IMR-90 (cell line): ENCODE measurements around the gene MAPK8IP3. TPM values are rescaled to one million over a fixed set of nuclear protein-coding genes. Genes with fewer than 3 reads are reported as not detected.

Experiments used
- ATAC-seq: fragments of 200-7000 bp; cut with Tn5 transposase; 2 replicates; pipeline ENCODE4 v1.9.1; 2020; ENCODE audit warnings: low read depth, mild to moderate bottlenecking, moderate library complexity
- BruUV-seq: library from RNA; stranded (reverse); fragments of 400-500 nt; replicated peaks from 2 replicates; lab custom pipeline; 2021; lab: Mats Ljungman, UMichigan
- CTCF ChIA-PET: fragments of 300-600 bp; formaldehyde crosslinking; extraction: SDS; loops from one replicate; lab custom pipeline; 2021; ENCODE audit warnings: antibody characterized with exemption; lab: Yijun Ruan, JAX
- POLR2A ChIA-PET: fragments of 300-600 bp; sonication (Branson Sonifier 250); formaldehyde crosslinking; loops from one replicate; lab custom pipeline; 2022; ENCODE audit warnings: antibody characterized with exemption; ENCODE audit not compliant: unreplicated experiment; lab: Charles Lee
- DNase-seq: peaks from one replicate; pipeline ENCODE4 v3.0.0; 2013
- H2AFZ ChIP-seq: replicated peaks from 2 replicates; pipeline ENCODE3; 2013; ENCODE audit warnings: low read length, mild to moderate bottlenecking; ENCODE audit not compliant: poor library complexity
- H2AK5ac ChIP-seq: 2 replicates; pipeline ENCODE4 v1.6.1; 2013; ENCODE audit warnings: low read depth, low read length, inconsistent platforms
- H2AK9ac ChIP-seq: replicated peaks from 2 replicates; pipeline ENCODE3; 2013; ENCODE audit warnings: mild to moderate bottlenecking, low read depth, low read length, moderate library complexity; ENCODE audit not compliant: poor library complexity
- H2BK120ac ChIP-seq: 2 replicates; pipeline ENCODE4 v1.6.1; 2013; ENCODE audit warnings: low read depth, low read length, inconsistent platforms
- H2BK15ac ChIP-seq: 3 replicates; pipeline ENCODE4 v1.6.1; 2013; ENCODE audit warnings: low read depth, low read length, inconsistent platforms
- H2BK20ac ChIP-seq: 2 replicates; pipeline ENCODE4 v1.6.1; 2013; ENCODE audit warnings: low read depth, mild to moderate bottlenecking, inconsistent platforms, low read length, moderate library complexity
- H2BK5ac ChIP-seq: 2 replicates; pipeline ENCODE4 v1.6.1; 2013; ENCODE audit warnings: mild to moderate bottlenecking, low read depth, low read length, inconsistent platforms; ENCODE audit not compliant: poor library complexity, severe bottlenecking
- H3K14ac ChIP-seq: replicated peaks from 2 replicates; pipeline ENCODE4 v1.6.1; 2013; ENCODE audit warnings: low read depth, low read length, inconsistent platforms
- H3K18ac ChIP-seq: 2 replicates; pipeline ENCODE4 v1.6.1; 2013; ENCODE audit warnings: low read depth, low read length, control low read depth
- H3K23ac ChIP-seq: 2 replicates; pipeline ENCODE4 v1.6.1; 2013; ENCODE audit warnings: low read depth, low read length, inconsistent platforms
- H3K27ac ChIP-seq: 2 replicates; pipeline ENCODE4 v1.5.1; 2013; ENCODE audit warnings: mild to moderate bottlenecking, control low read depth, low read length; ENCODE audit not compliant: insufficient read depth
- H3K27me3 ChIP-seq: 2 replicates; pipeline ENCODE4 v1.6.1; 2013; ENCODE audit warnings: low read length; ENCODE audit not compliant: control insufficient read depth, insufficient read depth
- H3K36me3 ChIP-seq: 2 replicates; pipeline ENCODE4 v1.6.1; 2013; ENCODE audit warnings: low read length, mixed read lengths; ENCODE audit not compliant: control insufficient read depth, insufficient read depth
- H3K4ac ChIP-seq: 2 replicates; pipeline ENCODE4 v1.6.1; 2013; ENCODE audit warnings: low read depth, low read length, inconsistent platforms
- H3K4me1 ChIP-seq: 2 replicates; pipeline ENCODE4 v1.6.1; 2013; ENCODE audit warnings: low read length, mixed read lengths; ENCODE audit not compliant: control insufficient read depth, insufficient read depth
- H3K4me2 ChIP-seq: 2 replicates; pipeline ENCODE4 v1.6.1; 2013; ENCODE audit warnings: low read depth, mild to moderate bottlenecking, control low read depth, low read length, moderate library complexity
- H3K4me3 ChIP-seq: 2 replicates; pipeline ENCODE4 v1.5.1; 2013; ENCODE audit warnings: low read depth, mild to moderate bottlenecking, control low read depth, low read length, moderate library complexity; ENCODE audit not compliant: insufficient read depth
- H3K56ac ChIP-seq: 2 replicates; pipeline ENCODE4 v1.6.1; 2013; ENCODE audit warnings: low read length, inconsistent platforms; ENCODE audit not compliant: insufficient read depth; ENCODE audit errors: extremely low read depth
- H3K79me1 ChIP-seq, 2 experiments: 2 replicates each; pipeline ENCODE4 v1.6.1; 2013; ENCODE audit warnings: low read length in 2 of 2, inconsistent platforms in 1 of 2, low read depth in 1 of 2
- H3K9ac ChIP-seq: 2 replicates; pipeline ENCODE4 v1.6.1; 2013; ENCODE audit warnings: low read depth, low read length, control low read depth
- H3K9me1 ChIP-seq: 2 replicates; pipeline ENCODE4 v1.6.1; 2013; ENCODE audit warnings: low read length, inconsistent platforms; ENCODE audit not compliant: insufficient read depth
- H3K9me3 ChIP-seq: 2 replicates; pipeline ENCODE4 v1.6.1; 2013; ENCODE audit warnings: low read length; ENCODE audit not compliant: control insufficient read depth, insufficient read depth
- H4K20me1 ChIP-seq: 2 replicates; pipeline ENCODE4 v1.6.1; 2013; ENCODE audit warnings: low read length, inconsistent platforms; ENCODE audit not compliant: insufficient read depth
- H4K5ac ChIP-seq: 2 replicates; pipeline ENCODE4 v1.6.1; 2013; ENCODE audit warnings: mild to moderate bottlenecking, low read depth, low read length, control low read depth
- H4K8ac ChIP-seq, 2 experiments: 2 replicates each; pipeline ENCODE4 v1.6.1; 2013; ENCODE audit warnings: low read depth in 2 of 2, low read length in 2 of 2, control low read depth in 1 of 2, inconsistent platforms in 1 of 2
- H4K91ac ChIP-seq: 2 replicates; pipeline ENCODE4 v1.6.1; 2013; ENCODE audit warnings: low read depth, low read length, inconsistent platforms; ENCODE audit not compliant: insufficient read depth
- BHLHE40 ChIP-seq: fragments of 150-350 bp; IDR thresholded peaks from 2 replicates; pipeline ENCODE4 v1.6.1; 2016; ENCODE audit warnings: mild to moderate bottlenecking, low read depth, low read length
- CEBPB ChIP-seq: IDR thresholded peaks from 2 replicates; pipeline ENCODE4 v1.6.1; 2012; ENCODE audit warnings: low read depth, low read length, improper control_type of control experiment
- CHD1 ChIP-seq: IDR thresholded peaks from 2 replicates; pipeline ENCODE4 v1.6.1; 2012; ENCODE audit warnings: low read depth, low read length, improper control_type of control experiment
- CTCF ChIP-seq: conservative IDR thresholded peaks from 2 replicates; pipeline ENCODE4 v1.5.1; 2012; ENCODE audit warnings: mild to moderate bottlenecking, low read depth, low read length, improper control_type of control experiment
- ELK1 ChIP-seq: fragments of 150-350 bp; IDR thresholded peaks from 2 replicates; pipeline ENCODE4 v1.6.1; 2016; ENCODE audit warnings: low read depth, mild to moderate bottlenecking, low read length, moderate library complexity, borderline replicate concordance
- MXI1 ChIP-seq: IDR thresholded peaks from 2 replicates; pipeline ENCODE4 v1.6.1; 2012; ENCODE audit warnings: low read depth, mild to moderate bottlenecking, low read length, moderate library complexity, borderline replicate concordance
- NFE2L2 ChIP-seq: fragments of 150-350 bp; IDR thresholded peaks from 2 replicates; pipeline ENCODE4 v1.6.1; 2016; ENCODE audit warnings: low read depth, mild to moderate bottlenecking, low read length
- USF2 ChIP-seq: fragments of 150-350 bp; IDR thresholded peaks from 2 replicates; pipeline ENCODE4 v1.6.1; 2017; ENCODE audit warnings: mild to moderate bottlenecking, antibody characterized with exemption, low read length, low read depth
- WGBS, 2 experiments: methylation state at CpG; one replicate each; pipeline versions ENCODE4 v1.1.5 to v1.1.7; 2013; ENCODE audit warnings: missing lambda C conversion rate in 2 of 2; ENCODE audit not compliant: insufficient read length in 1 of 2; ENCODE audit errors: extremely low coverage in 2 of 2; 5-methylcytosine and 5-hydroxymethylcytosine counted together
- dilution Hi-C: fragments of 300-500 bp; cut with HindIII; formaldehyde crosslinking; loops from one replicate; pipeline ENCODE4 v1.14.3; 2018; ENCODE audit warnings: low sequenced_read_pairs; ENCODE audit not compliant: unreplicated experiment
- in situ Hi-C: fragments of 300-500 bp; cut with MboI; formaldehyde crosslinking; loops from 3 replicates; pipeline ENCODE4 v1.14.3; 2019; ENCODE audit warnings: low sequenced_read_pairs, inconsistent platforms, mixed read lengths
- intact Hi-C: fragments of 100-400 bp; cut with micrococcal nuclease; formaldehyde crosslinking; loops from 2 replicates; pipeline ENCODE4 v1.10.0; 2022
- polyA plus RNA-seq, 3 experiments: library from polyadenylated mRNA; depleted of rRNA; stranded (reverse); fragments of >200 nt; gene quantifications; 2 replicates each; pipeline ENCODE4 v1.2.3, GENCODE V29; 2012; ENCODE audit warnings: low replicate concordance in 1 of 3
- total RNA-seq: library from RNA; depleted of rRNA; stranded (reverse); fragments of >200 nt; gene quantifications from 2 replicates; pipeline ENCODE4 v1.2.3, GENCODE V29; 2012

Gene MAPK8IP3
- total and polyA plus RNA-seq, 2 of the 4 experiments (the other 2 are of a cell fraction) = 17.0 to 69.1 TPM

GRCh38 chr16:1656808-1657617 lies 49.0 kb upstream of the MAPK8IP3 start:
- Histone ChIP-seq H3K79me1 (peaks cover under 1 to 12% of the 10 kb centered on the region in 2 experiments; a peak in 2 of 4 replicates), H3K4me3 (no peak overlapping the region), H2AK9ac (no peak overlapping the region), H4K8ac (no peak overlapping the region), H3K4ac (no peak overlapping the region), H3K14ac (no peak overlapping the region), H2AK5ac (no peak overlapping the region), H3K4me1 (no peaks in the 10 kb centered on the region), H2BK120ac (no peak overlapping the region), H3K9ac (no peak overlapping the region), H3K18ac (no peak overlapping the region), H3K9me1 (0 out of 2 replicates have a peak, but pooled peaks cover 2% of the 10 kb centered on the region), H3K4me2 (no peak overlapping the region), H3K27me3 (no peaks in the 10 kb centered on the region), H3K23ac (no peak overlapping the region), H4K20me1 (peaks cover 7% of the 10 kb centered on the region), H2BK15ac (no peak overlapping the region), H4K5ac (no peak overlapping the region), H3K9me3 (no peaks in the 10 kb centered on the region), H3K56ac (no peak overlapping the region), H4K91ac (no peak overlapping the region), H3K27ac (no peak overlapping the region), H2AFZ (peak overlapping the region; percentile 33), H3K36me3 (peaks cover 80% of the 10 kb centered on the region), H2BK5ac (no peak overlapping the region), H2BK20ac (no peak overlapping the region)
- dilution Hi-C loops = no loop called here
- WGBS, 2 experiments = 100% methylated on average over 6 of the region's 24 CpGs; no CpG with 5 or more reads in 1 of the 2 experiments
- DNase-seq (no peak), ATAC-seq (no peak)
- BruUV-seq = no TSS peak
- intact Hi-C loops = no loop called here
- in situ Hi-C loops = no loop called here
- TF ChIP-seq CTCF (no peak), ELK1 (no peak), MXI1 (no peak), NFE2L2 (no peak), BHLHE40 (no peak), CEBPB (no peak), USF2 (no peak), CHD1 (no peak)
- ChIA-PET POLR2A (interaction anchor here (1.1 kb wide), 1 partner anchor 28 kb away, joined by 3 read pairs; no protein-coding TSS in a partner anchor), CTCF (no interaction called here)
